OCI-LY3 (cell line): ENCODE measurements around the gene RNU5D-1.
A peak's percentile ranks its signal among the peaks of the same experiment; 100 is the strongest.

Experiments
- EZH2phosphoT487 ChIP-seq: fragments of 200-600 bp; shearing (Covaris generic); IDR thresholded peaks from 2 replicates; pipeline ENCODE4 v1.6.1; 2018; ENCODE audit warnings: antibody characterized with exemption, mixed run types, low read depth
- TF ChIP-seq, protein P1 (sequence below): fragments of 200-600, 300-600 bp; sonication (generic); IDR thresholded peaks from 2 replicates; pipeline ENCODE4 v1.5.1; 2014; ENCODE audit warnings: antibody characterized with exemption, low read length, low read depth

DNA sequence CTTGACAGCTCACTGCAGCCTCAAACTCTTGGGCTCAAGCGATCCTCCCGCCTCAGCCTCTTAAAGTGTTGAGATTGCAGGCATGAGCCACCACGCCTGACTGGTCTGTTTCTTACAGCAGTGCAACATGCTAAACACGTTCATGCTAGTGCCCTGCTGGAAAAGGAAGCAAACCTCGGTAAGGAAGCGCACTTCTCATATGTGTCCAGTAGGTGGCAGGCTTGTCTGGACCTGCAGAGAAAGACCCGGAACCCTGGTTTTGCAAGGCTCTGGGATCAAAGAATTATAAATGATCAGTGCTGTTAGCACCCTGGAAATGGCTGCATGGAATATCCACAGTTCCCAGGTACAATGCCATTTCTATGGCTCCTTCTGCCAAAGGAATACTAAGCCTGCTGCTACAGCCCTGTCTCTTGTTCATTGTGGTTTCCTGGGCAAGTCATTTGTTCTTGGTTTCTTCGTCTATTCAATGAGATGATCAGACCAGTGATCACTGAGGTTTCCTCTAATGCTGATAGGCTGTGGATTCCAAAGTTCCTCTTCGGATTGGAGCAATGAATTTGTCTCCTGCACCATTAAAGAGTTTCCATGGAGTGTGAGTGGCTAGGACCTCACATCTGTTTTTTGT is 15.9 kb downstream of the RNU5D-1 start:
- TF ChIP-seq, protein P1, sequence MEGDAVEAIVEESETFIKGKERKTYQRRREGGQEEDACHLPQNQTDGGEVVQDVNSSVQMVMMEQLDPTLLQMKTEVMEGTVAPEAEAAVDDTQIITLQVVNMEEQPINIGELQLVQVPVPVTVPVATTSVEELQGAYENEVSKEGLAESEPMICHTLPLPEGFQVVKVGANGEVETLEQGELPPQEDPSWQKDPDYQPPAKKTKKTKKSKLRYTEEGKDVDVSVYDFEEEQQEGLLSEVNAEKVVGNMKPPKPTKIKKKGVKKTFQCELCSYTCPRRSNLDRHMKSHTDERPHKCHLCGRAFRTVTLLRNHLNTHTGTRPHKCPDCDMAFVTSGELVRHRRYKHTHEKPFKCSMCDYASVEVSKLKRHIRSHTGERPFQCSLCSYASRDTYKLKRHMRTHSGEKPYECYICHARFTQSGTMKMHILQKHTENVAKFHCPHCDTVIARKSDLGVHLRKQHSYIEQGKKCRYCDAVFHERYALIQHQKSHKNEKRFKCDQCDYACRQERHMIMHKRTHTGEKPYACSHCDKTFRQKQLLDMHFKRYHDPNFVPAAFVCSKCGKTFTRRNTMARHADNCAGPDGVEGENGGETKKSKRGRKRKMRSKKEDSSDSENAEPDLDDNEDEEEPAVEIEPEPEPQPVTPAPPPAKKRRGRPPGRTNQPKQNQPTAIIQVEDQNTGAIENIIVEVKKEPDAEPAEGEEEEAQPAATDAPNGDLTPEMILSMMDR = peak; percentile 69
- no peak for TF ChIP-seq EZH2phosphoT487
